Sigmoid colon (tissue), 7 donors: ENCODE results near the gene SNX14. TPM values are rescaled to one million over a fixed set of nuclear protein-coding genes. Genes with fewer than 3 reads are reported as not detected.
"Not testable (repeated sequence)": the region's sequence is repeated elsewhere in the genome, so short reads cannot be mapped to it uniquely, and the experiment has no call there.

Experiments
- DNase-seq: peaks from one replicate; pipeline ENCODE4 v3.0.0-alpha.2; 2019
- H3K27ac ChIP-seq, 4 donors: fragments of 200-600 bp; sonication (generic); one replicate each; pipeline ENCODE4 v1.5.1; 2016 to 2019; ENCODE audit warnings: mild to moderate bottlenecking in 1 of 4
- H3K27me3 ChIP-seq, 3 donors: fragments of 200-600 bp; sonication (generic); one replicate each; pipeline ENCODE4 v1.5.1; 2019; ENCODE audit warnings: mild to moderate bottlenecking in 1 of 3
- H3K36me3 ChIP-seq, 4 donors: fragments of 200-600 bp; sonication (generic); one replicate each; pipeline ENCODE4 v1.5.1; 2016 to 2019
- H3K4me1 ChIP-seq, 4 donors: fragments of 200-600 bp; sonication (generic); one replicate each; pipeline ENCODE4 v1.5.1; 2017 to 2019
- H3K4me3 ChIP-seq, 4 donors: fragments of 200-600 bp; sonication (generic); one replicate each; pipeline ENCODE4 v1.5.1; 2017 to 2019; ENCODE audit warnings: mild to moderate bottlenecking in 2 of 4, moderate library complexity in 1 of 4
- H3K9me3 ChIP-seq, 4 donors: fragments of 200-600 bp in 3 of 4; sonication (generic) in 3 of 4; one replicate each; pipeline versions ENCODE4 v1.5.1 to v1.6.1; 2013 to 2019
- CTCF ChIP-seq, 4 experiments: fragments of 450-650 bp in 3 of 4; fragments of 200-600 bp in 1 of 4; IDR thresholded peaks; one replicate each; pipeline ENCODE4 v1.5.1; 2016 to 2019; ENCODE audit warnings: antibody characterized with exemption in 4 of 4, mild to moderate bottlenecking in 3 of 4, moderate library complexity in 2 of 4
- EP300 ChIP-seq, 4 donors: sonication (generic); formaldehyde crosslinking; IDR thresholded peaks; one replicate each; pipeline ENCODE4 v1.6.1; 2017; ENCODE audit warnings: antibody characterized with exemption in 4 of 4
- POLR2A ChIP-seq, 2 donors: fragments of 450-650 bp; IDR thresholded peaks; one replicate each; pipeline ENCODE4 v1.6.1; 2016; ENCODE audit warnings: antibody characterized with exemption in 2 of 2, mild to moderate bottlenecking in 2 of 2, moderate library complexity in 2 of 2
- POLR2AphosphoS5 ChIP-seq, 4 donors: sonication (generic); formaldehyde crosslinking; IDR thresholded peaks; one replicate each; pipeline ENCODE4 v1.6.1; 2017; ENCODE audit warnings: antibody characterized with exemption in 4 of 4
- WGBS, 2 donors: extraction: QIAGEN DNeasy Blood & Tissue Kit; methylation state at CpG; one replicate each; pipeline ENCODE4 v1.1.7; 2013; 5-methylcytosine and 5-hydroxymethylcytosine counted together
- intact Hi-C: fragments of 100-400 bp; cut with DNase I; formaldehyde crosslinking; loops from one replicate; pipeline ENCODE4 v1.15.1; 2023
- polyA plus RNA-seq, 3 donors: library from polyadenylated mRNA; stranded (reverse); fragments of 200-250 nt; gene quantifications; one replicate each; pipeline ENCODE4 v1.2.3, GENCODE V29; 2013
- total RNA-seq, 4 donors: library from RNA; depleted of rRNA; stranded (reverse); fragments of >200 nt; gene quantifications; one replicate each; pipeline ENCODE4 v1.1.0, GENCODE V29; 2016
- donor health status: healthy with polysubstance abuse.
- donor health status: Bipolar disorder and iron deficiency.
- donor health status: healthy.

SNX14 gene
- total and polyA plus RNA-seq, 7 donors: 12.9 to 94.2 (median 61.1) TPM

- Histone ChIP-seq H3K36me3 (peaks cover 8 to 41% (median 15%) of the 10 kb centered on the region in 4 donors), H3K9me3 (no peaks in the 10 kb centered on the region), H3K27me3 (no peaks in the 10 kb centered on the region), H3K27ac (peak overlapping the region; percentile 96 to 99 (median 98)), H3K4me1 (peaks cover 0 to 62% (median 50%) of the 10 kb centered on the region in 4 donors), H3K4me3 (peak overlapping the region; percentile 80 to 99 (median 87))
- DNase-seq: no peak
- TF ChIP-seq POLR2AphosphoS5 (IDR thresholded peaks at IDR 0.05) (no peak), POLR2A (IDR thresholded peaks at IDR 0.05) (no peak), EP300 (IDR thresholded peaks at IDR 0.05) (no peak), CTCF (IDR thresholded peaks at IDR 0.05) (no peak)
- 0 to 1% methylated on average over 14 of the region's 14 CpGs for WGBS, 2 donors
- intact Hi-C loops: no loop called here
These were observed 47.9 kb upstream of the SNX14 start for GRCh38 chr6:85641522-85641896.

- H3K27ac ChIP-seq: peak overlapping the region in 2 of 4 donors; percentile 97 to 98
- 13 to 28% methylated on average over 3 of the region's 3 CpGs for WGBS, 2 donors
These were observed 47.2 kb upstream of the SNX14 start for GRCh38 chr6:85640821-85641220.

GRCh38 chr6:85637579-85637978 is 43.9 kb upstream of the SNX14 start:
- 27 to 70% methylated on average over 3 of the region's 3 CpGs for WGBS, 2 donors
- Histone ChIP-seq H3K36me3 (peaks cover 10 to 81% (median 34%) of the 10 kb centered on the region in 4 donors), H3K4me1 (peaks cover 0 to 61% (median 44%) of the 10 kb centered on the region in 4 donors)

More at GRCh38 chr6:85640821-85641220, 47.2 kb upstream of the SNX14 start:
- Histone ChIP-seq H3K9me3 (no peaks in the 10 kb centered on the region), H3K36me3 (peaks cover 9 to 48% (median 19%) of the 10 kb centered on the region in 4 donors), H3K4me3 (peak overlapping the region in 3 of 4 donors; percentile 80 to 99 (median 91)), H3K4me1 (peaks cover 0 to 62% (median 50%) of the 10 kb centered on the region in 4 donors), H3K27me3 (no peaks in the 10 kb centered on the region)
- no peak for DNase-seq
- intact Hi-C loops: no loop called here
- TF ChIP-seq POLR2A (IDR thresholded peaks at IDR 0.05): no peak
- TF ChIP-seq CTCF (IDR thresholded peaks at IDR 0.05): no peak
- no peak for TF ChIP-seq EP300 (IDR thresholded peaks at IDR 0.05)
- TF ChIP-seq POLR2AphosphoS5 (IDR thresholded peaks at IDR 0.05): no peak

GRCh38 chr6:85632164-85632942 is 38.7 kb upstream of the SNX14 start:
- Histone ChIP-seq H3K4me1 (peaks cover 0 to 27% (median 12%) of the 10 kb centered on the region in 4 donors), H3K36me3 (peaks cover 10 to 99% (median 36%) of the 10 kb centered on the region in 4 donors), H3K9me3 (no peaks in the 10 kb centered on the region), H3K27me3 (no peaks in the 10 kb centered on the region), H3K27ac (no peak overlapping the region), H3K4me3 (no peak overlapping the region)
- no peak for TF ChIP-seq POLR2AphosphoS5 (IDR thresholded peaks at IDR 0.05)
- TF ChIP-seq CTCF (IDR thresholded peaks at IDR 0.05): no peak
- no peak for TF ChIP-seq POLR2A (IDR thresholded peaks at IDR 0.05)
- TF ChIP-seq EP300 (IDR thresholded peaks at IDR 0.05): no peak
- WGBS, 2 donors: 87 to 94% methylated on average over 6 of the region's 6 CpGs
- no peak for DNase-seq
- intact Hi-C loops: no loop called here

More at GRCh38 chr6:85637579-85637978, 43.9 kb upstream of the SNX14 start:
- Histone ChIP-seq H3K27ac (no peak overlapping the region), H3K4me3 (no peak overlapping the region), H3K27me3 (no peaks in the 10 kb centered on the region), H3K9me3 (no peaks in the 10 kb centered on the region)
- intact Hi-C loops: no loop called here
- TF ChIP-seq CTCF (IDR thresholded peaks at IDR 0.05): no peak
- no peak for TF ChIP-seq POLR2A (IDR thresholded peaks at IDR 0.05)
- no peak for TF ChIP-seq POLR2AphosphoS5 (IDR thresholded peaks at IDR 0.05)
- no peak for TF ChIP-seq EP300 (IDR thresholded peaks at IDR 0.05)
- no peak for DNase-seq

- H3K27ac ChIP-seq, H3K9me3 ChIP-seq, H3K4me3 ChIP-seq, H3K27me3 ChIP-seq, DNase-seq, intact Hi-C loops: not testable (repeated sequence)
- 88 to 91% methylated on average over 5 of the region's 5 CpGs for WGBS, 2 donors
- H3K4me1 ChIP-seq: peaks cover 0 to 24% (median 9%) of the 10 kb centered on the region in 4 donors
- H3K36me3 ChIP-seq: peaks cover 0 to 99% (median 30%) of the 10 kb centered on the region in 4 donors
These were observed 37.5 kb upstream of the SNX14 start for GRCh38 chr6:85631117-85631516.
